DMS153 (cell line): ENCODE results near the gene CAMKK1.

Experiments used
- DNase-seq: peaks from one replicate; lab custom pipeline; 2025; lab: John Stamatoyannopoulos, UW

Gene CAMKK1

GRCh38 chr17:3917391-3917931, 24.6 kb upstream of the CAMKK1 start:
- DNase-seq, result no peak

GRCh38 chr17:3916825-3917224, 24.0 kb upstream of the CAMKK1 start:
- no peak for DNase-seq

GRCh38 chr17:3915995-3916696, 23.3 kb upstream of the CAMKK1 start, which contains the start of gene P2RX1:
Gene P2RX1, minus strand, starts transcription at chr17:3916465. Its CDS starts 240 bp downstream, at chr17:3916225.
- no peak for DNase-seq

GRCh38 chr17:3915581-3915994, 22.7 kb upstream of the CAMKK1 start:
- no peak for DNase-seq

GRCh38 chr17:3914312-3914670, 21.4 kb upstream of the CAMKK1 start:
- DNase-seq, result no peak

GRCh38 chr17:3913531-3914311, 20.9 kb upstream of the CAMKK1 start:
- DNase-seq, result no peak

- DNase-seq, result no peak
Observed at GRCh38 chr17:3912827-3913226, 20.0 kb upstream of the CAMKK1 start.

- peak; percentile 19 for DNase-seq
Observed at GRCh38 chr17:3911271-3912053, 18.6 kb upstream of the CAMKK1 start.

- no peak for DNase-seq
Observed at GRCh38 chr17:3910420-3911270, 17.8 kb upstream of the CAMKK1 start.

- no peak for DNase-seq
Observed at GRCh38 chr17:3909257-3909656, 16.4 kb upstream of the CAMKK1 start.

GRCh38 chr17:3907483-3908216, 14.8 kb upstream of the CAMKK1 start:
- no peak for DNase-seq

GRCh38 chr17:3906881-3907280, 14.0 kb upstream of the CAMKK1 start:
- DNase-seq, result no peak

- no peak for DNase-seq
Observed at GRCh38 chr17:3905017-3905520, 12.2 kb upstream of the CAMKK1 start.

- DNase-seq, result no peak
Observed at GRCh38 chr17:3904501-3904900, 11.6 kb upstream of the CAMKK1 start.

GRCh38 chr17:3903881-3904290, 11.0 kb upstream of the CAMKK1 start:
- no peak for DNase-seq

GRCh38 chr17:3903051-3903825, 10.4 kb upstream of the CAMKK1 start:
- no peak for DNase-seq

GRCh38 chr17:3900646-3901045, 7.8 kb upstream of the CAMKK1 start:
- DNase-seq, result no peak

GRCh38 chr17:3897731-3898130, 4.9 kb upstream of the CAMKK1 start:
- no peak for DNase-seq

- DNase-seq, result no peak
Observed at GRCh38 chr17:3896968-3897235, 4.0 kb upstream of the CAMKK1 start.
